Neural cell (in vitro differentiated cells): Measurements from ENCODE around the gene USP32. TPM values are rescaled to one million over a fixed set of nuclear protein-coding genes. Genes with fewer than 3 reads are reported as not detected.
"Not testable (repeated sequence)": the region's sequence is repeated elsewhere in the genome, so short reads cannot be mapped to it uniquely, and the experiment has no call there.

Source experiments
- H2AFZ ChIP-seq: fragments of 200-600, 300-800 bp; sonication (generic), shearing (Covaris generic); 2 replicates; pipeline ENCODE4 v1.6.0; 2014; ENCODE audit warnings: low read depth, mild to moderate bottlenecking, antibody characterized with exemption, low read length, moderate library complexity
- H3F3A ChIP-seq: fragments of 200-600 bp; shearing (Covaris generic); 2 replicates; pipeline ENCODE4 v1.6.1; 2016; ENCODE audit warnings: mild to moderate bottlenecking, moderate library complexity, mixed read lengths, antibody characterized with exemption, low read length; ENCODE audit not compliant: insufficient read depth, poor library complexity, severe bottlenecking
- H3K27ac ChIP-seq: fragments of 200-600, 300-800 bp; sonication (generic), shearing (Covaris generic); 2 replicates; pipeline ENCODE4 v1.5.1; 2014; ENCODE audit warnings: mild to moderate bottlenecking, low read length, moderate library complexity
- H3K27me3 ChIP-seq: fragments of 300-800, 200-600 bp; sonication (generic), shearing (Covaris generic); 2 replicates; pipeline ENCODE4 v1.6.0; 2014; ENCODE audit warnings: mild to moderate bottlenecking, low read depth, low read length, moderate library complexity; ENCODE audit not compliant: insufficient read depth
- H3K36me3 ChIP-seq: fragments of 300-800, 200-600 bp; sonication (generic), shearing (Covaris generic); 2 replicates; pipeline ENCODE4 v1.5.1; 2014; ENCODE audit warnings: mild to moderate bottlenecking, antibody characterized with exemption, low read length, moderate library complexity; ENCODE audit not compliant: insufficient read depth
- H3K4me2 ChIP-seq: fragments of 300-800, 200-600 bp; sonication (generic), shearing (Covaris generic); 2 replicates; pipeline ENCODE4 v1.6.0; 2014; ENCODE audit warnings: mild to moderate bottlenecking, low read length
- H3K4me3 ChIP-seq: fragments of 300-800, 200-600 bp; sonication (generic), shearing (Covaris generic); 2 replicates; pipeline ENCODE4 v1.5.1; 2014; ENCODE audit warnings: mild to moderate bottlenecking, low read length, moderate library complexity
- H3K79me2 ChIP-seq: fragments of 200-600 bp; shearing (Covaris generic); replicated peaks from 2 replicates; pipeline ENCODE4 v1.6.0; 2014; ENCODE audit warnings: mild to moderate bottlenecking, low read length, moderate library complexity; ENCODE audit not compliant: insufficient read depth
- H3K9ac ChIP-seq: fragments of 300-800, 200-600 bp; sonication (generic), shearing (Covaris generic); 2 replicates; pipeline ENCODE4 v1.6.1; 2016; ENCODE audit warnings: mild to moderate bottlenecking, low read length, mixed read lengths
- H3K9me2 ChIP-seq: fragments of 200-600 bp; shearing (Covaris generic); 2 replicates; pipeline ENCODE4 v1.6.1; 2016; ENCODE audit warnings: mild to moderate bottlenecking, low read length, mixed read lengths; ENCODE audit not compliant: insufficient read depth
- H3K9me3 ChIP-seq: fragments of 200-600, 300-800 bp; sonication (generic), shearing (Covaris generic); 2 replicates; pipeline ENCODE4 v1.6.1; 2016; ENCODE audit warnings: mild to moderate bottlenecking, mixed run types, low read length, moderate library complexity, mixed read lengths
- H4K20me1 ChIP-seq: fragments of 200-600 bp; shearing (Covaris generic); 2 replicates; pipeline ENCODE4 v1.6.1; 2016; ENCODE audit warnings: mild to moderate bottlenecking, mixed run types; ENCODE audit not compliant: insufficient read depth
- EP300 ChIP-seq: fragments of 450-650 bp; conservative IDR thresholded peaks from 2 replicates; pipeline ENCODE4 v1.6.1; 2014; ENCODE audit warnings: antibody characterized with exemption, mild to moderate bottlenecking, moderate library complexity; ENCODE audit not compliant: poor library complexity, severe bottlenecking
- EZH2 ChIP-seq: fragments of 200-600, 300-800 bp; shearing (Covaris generic), sonication (generic); IDR thresholded peaks from 2 replicates; pipeline ENCODE4 v1.6.1; 2014; ENCODE audit warnings: antibody characterized with exemption, low read length, borderline replicate concordance, mild to moderate bottlenecking; ENCODE audit not compliant: insufficient read depth, poor library complexity, severe bottlenecking
- MXI1 ChIP-seq: fragments of 450-650 bp; conservative IDR thresholded peaks from 2 replicates; pipeline ENCODE4 v1.6.1; 2014; ENCODE audit warnings: antibody characterized with exemption, mild to moderate bottlenecking; ENCODE audit not compliant: poor library complexity, severe bottlenecking
- POLR2AphosphoS5 ChIP-seq: IDR thresholded peaks from 2 replicates; pipeline ENCODE4 v1.6.1; 2012
- RAD21 ChIP-seq: fragments of 450-650 bp; conservative IDR thresholded peaks from 2 replicates; pipeline ENCODE4 v1.6.1; 2014; ENCODE audit warnings: antibody characterized with exemption, mild to moderate bottlenecking, moderate library complexity
- SMC3 ChIP-seq: fragments of 450-650 bp; conservative IDR thresholded peaks from 2 replicates; pipeline ENCODE4 v1.6.1; 2014; ENCODE audit warnings: antibody characterized with exemption, mild to moderate bottlenecking, moderate library complexity; ENCODE audit not compliant: poor library complexity
- TAF1 ChIP-seq: IDR thresholded peaks from 2 replicates; pipeline ENCODE4 v1.6.1; 2012; ENCODE audit warnings: low read depth
- polyA plus RNA-seq: library from polyadenylated mRNA; depleted of rRNA; stranded (reverse); fragments of >200 nt; gene quantifications from 2 replicates; pipeline ENCODE4 v1.2.3, GENCODE V29; 2014
- TF ChIP-seq, protein P1 (sequence below): fragments of 450-650 bp; IDR thresholded peaks from 2 replicates; pipeline ENCODE4 v1.5.1; 2014; ENCODE audit warnings: antibody characterized with exemption, mild to moderate bottlenecking, moderate library complexity; ENCODE audit not compliant: poor library complexity, severe bottlenecking
- TF ChIP-seq, protein P2 (sequence below): IDR thresholded peaks from 2 replicates; pipeline ENCODE4 v1.6.1; 2012; ENCODE audit warnings: borderline replicate concordance

USP32 gene
- polyA plus RNA-seq, 1 donor from 2014 or later: 25.7 TPM

DNA sequence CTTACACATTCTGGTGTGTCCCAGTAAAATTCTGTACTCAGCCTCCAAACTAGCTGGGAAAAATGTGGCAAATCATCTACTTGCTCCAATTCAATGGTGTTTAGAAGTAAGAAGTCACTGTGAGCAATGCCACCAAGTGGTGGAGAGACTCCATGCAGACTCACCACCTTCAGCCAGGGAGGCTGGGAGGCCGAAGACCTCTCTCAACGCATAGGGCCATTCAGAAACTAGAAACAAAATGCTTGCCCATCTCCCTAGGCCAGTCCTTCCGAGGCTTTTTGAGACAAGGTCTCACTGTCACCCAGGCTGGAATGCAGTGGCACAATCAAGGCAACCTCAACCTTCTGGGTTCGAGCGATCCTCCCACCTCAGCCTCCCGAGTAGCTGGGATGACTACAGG lies 217.2 kb downstream of the USP32 start:
- not testable (repeated sequence) for H3K9ac ChIP-seq, H3K36me3 ChIP-seq, H2AFZ ChIP-seq, H3F3A ChIP-seq, H3K79me2 ChIP-seq, H4K20me1 ChIP-seq, H3K4me3 ChIP-seq, H3K9me2 ChIP-seq, H3K27ac ChIP-seq, H3K4me2 ChIP-seq, H3K9me3 ChIP-seq, H3K27me3 ChIP-seq
- peak; percentile 41 for TF ChIP-seq SMC3
- TF ChIP-seq, protein P1, sequence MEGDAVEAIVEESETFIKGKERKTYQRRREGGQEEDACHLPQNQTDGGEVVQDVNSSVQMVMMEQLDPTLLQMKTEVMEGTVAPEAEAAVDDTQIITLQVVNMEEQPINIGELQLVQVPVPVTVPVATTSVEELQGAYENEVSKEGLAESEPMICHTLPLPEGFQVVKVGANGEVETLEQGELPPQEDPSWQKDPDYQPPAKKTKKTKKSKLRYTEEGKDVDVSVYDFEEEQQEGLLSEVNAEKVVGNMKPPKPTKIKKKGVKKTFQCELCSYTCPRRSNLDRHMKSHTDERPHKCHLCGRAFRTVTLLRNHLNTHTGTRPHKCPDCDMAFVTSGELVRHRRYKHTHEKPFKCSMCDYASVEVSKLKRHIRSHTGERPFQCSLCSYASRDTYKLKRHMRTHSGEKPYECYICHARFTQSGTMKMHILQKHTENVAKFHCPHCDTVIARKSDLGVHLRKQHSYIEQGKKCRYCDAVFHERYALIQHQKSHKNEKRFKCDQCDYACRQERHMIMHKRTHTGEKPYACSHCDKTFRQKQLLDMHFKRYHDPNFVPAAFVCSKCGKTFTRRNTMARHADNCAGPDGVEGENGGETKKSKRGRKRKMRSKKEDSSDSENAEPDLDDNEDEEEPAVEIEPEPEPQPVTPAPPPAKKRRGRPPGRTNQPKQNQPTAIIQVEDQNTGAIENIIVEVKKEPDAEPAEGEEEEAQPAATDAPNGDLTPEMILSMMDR: peak; percentile 28
- TF ChIP-seq RAD21: peak; percentile 32

DNA sequence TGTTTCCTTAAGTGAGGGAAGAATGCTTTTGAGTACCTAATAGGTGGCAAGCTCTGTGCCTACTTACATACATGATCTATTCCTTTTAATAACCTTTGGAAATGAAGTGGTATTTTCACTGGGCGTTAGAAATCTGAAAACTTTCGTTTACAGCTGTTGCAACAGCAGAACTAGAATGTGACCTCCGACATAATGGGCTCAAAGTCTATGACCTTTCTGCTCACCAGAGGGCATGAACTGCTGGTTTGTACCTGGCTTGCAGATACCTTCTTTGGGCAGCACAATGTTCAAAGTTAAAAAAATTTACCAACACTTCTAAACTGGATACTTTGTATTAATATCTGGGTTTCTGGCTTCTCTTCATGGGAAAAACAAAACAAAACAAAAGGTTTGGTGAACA lies 217.9 kb downstream of the USP32 start:
- Histone ChIP-seq H3K9me2 (no peaks in the 10 kb centered on the region), H3K4me2 (no peak overlapping the region), H3K27ac (no peak overlapping the region), H3K36me3 (no peaks in the 10 kb centered on the region), H4K20me1 (no peaks in the 10 kb centered on the region), H3K4me3 (no peak overlapping the region), H2AFZ (no peak overlapping the region), H3K27me3 (no peaks in the 10 kb centered on the region), H3K9ac (no peak overlapping the region), H3K79me2 (no peaks in the 10 kb centered on the region), H3K9me3 (no peaks in the 10 kb centered on the region), H3F3A (no peaks in the 10 kb centered on the region)
- TF ChIP-seq EP300: no peak
- no peak for TF ChIP-seq TAF1
- TF ChIP-seq, protein P1: no peak
- TF ChIP-seq EZH2: no peak
- TF ChIP-seq POLR2AphosphoS5: no peak
- no peak for TF ChIP-seq RAD21
- TF ChIP-seq MXI1: no peak
- no peak for TF ChIP-seq SMC3
- TF ChIP-seq, protein P2, sequence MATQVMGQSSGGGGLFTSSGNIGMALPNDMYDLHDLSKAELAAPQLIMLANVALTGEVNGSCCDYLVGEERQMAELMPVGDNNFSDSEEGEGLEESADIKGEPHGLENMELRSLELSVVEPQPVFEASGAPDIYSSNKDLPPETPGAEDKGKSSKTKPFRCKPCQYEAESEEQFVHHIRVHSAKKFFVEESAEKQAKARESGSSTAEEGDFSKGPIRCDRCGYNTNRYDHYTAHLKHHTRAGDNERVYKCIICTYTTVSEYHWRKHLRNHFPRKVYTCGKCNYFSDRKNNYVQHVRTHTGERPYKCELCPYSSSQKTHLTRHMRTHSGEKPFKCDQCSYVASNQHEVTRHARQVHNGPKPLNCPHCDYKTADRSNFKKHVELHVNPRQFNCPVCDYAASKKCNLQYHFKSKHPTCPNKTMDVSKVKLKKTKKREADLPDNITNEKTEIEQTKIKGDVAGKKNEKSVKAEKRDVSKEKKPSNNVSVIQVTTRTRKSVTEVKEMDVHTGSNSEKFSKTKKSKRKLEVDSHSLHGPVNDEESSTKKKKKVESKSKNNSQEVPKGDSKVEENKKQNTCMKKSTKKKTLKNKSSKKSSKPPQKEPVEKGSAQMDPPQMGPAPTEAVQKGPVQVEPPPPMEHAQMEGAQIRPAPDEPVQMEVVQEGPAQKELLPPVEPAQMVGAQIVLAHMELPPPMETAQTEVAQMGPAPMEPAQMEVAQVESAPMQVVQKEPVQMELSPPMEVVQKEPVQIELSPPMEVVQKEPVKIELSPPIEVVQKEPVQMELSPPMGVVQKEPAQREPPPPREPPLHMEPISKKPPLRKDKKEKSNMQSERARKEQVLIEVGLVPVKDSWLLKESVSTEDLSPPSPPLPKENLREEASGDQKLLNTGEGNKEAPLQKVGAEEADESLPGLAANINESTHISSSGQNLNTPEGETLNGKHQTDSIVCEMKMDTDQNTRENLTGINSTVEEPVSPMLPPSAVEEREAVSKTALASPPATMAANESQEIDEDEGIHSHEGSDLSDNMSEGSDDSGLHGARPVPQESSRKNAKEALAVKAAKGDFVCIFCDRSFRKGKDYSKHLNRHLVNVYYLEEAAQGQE: no peak
